Measurements from ENCODE around the gene CCDC126.
A peak's percentile ranks its signal among the peaks of the same experiment; 100 is the strongest.
"Not testable (repeated sequence)": the region's sequence is repeated elsewhere in the genome, so short reads cannot be mapped to it uniquely, and the experiment has no call there.

Gene CCDC126

GRCh38 chr7:23597094-23598091 lies at the start of gene CCDC126:
CCDC126 (plus strand) TSS chr7:23597382; CDS start chr7:23611316, 13,934 bp downstream.
- FAIRE-seq: peak; percentile 95

GRCh38 chr7:23547662-23548061 lies 49.5 kb upstream of the CCDC126 start:
- no peak for FAIRE-seq

- peak; percentile 95 for FAIRE-seq
Measured at GRCh38 chr7:23558303-23558702, 38.9 kb upstream of the CCDC126 start.

- FAIRE-seq: peak; percentile 95
Measured at GRCh38 chr7:23570592-23571200, 26.5 kb upstream of the CCDC126 start.

GRCh38 chr7:23581975-23582374 lies 15.2 kb upstream of the CCDC126 start:
- FAIRE-seq: not testable (repeated sequence)

GRCh38 chr7:23585304-23585703 lies 11.9 kb upstream of the CCDC126 start:
- FAIRE-seq: not testable (repeated sequence)

GRCh38 chr7:23586159-23586558 lies 11.0 kb upstream of the CCDC126 start:
- no peak for FAIRE-seq

- peak; percentile 60 for FAIRE-seq
Measured at GRCh38 chr7:23590529-23590928, 6.7 kb upstream of the CCDC126 start.

GRCh38 chr7:23593706-23594105 lies 3.5 kb upstream of the CCDC126 start:
- FAIRE-seq: no peak

GRCh38 chr7:23594879-23595604 lies 2.1 kb upstream of the CCDC126 start:
- FAIRE-seq: no peak

GRCh38 chr7:23598296-23598695 lies 1.1 kb downstream of the CCDC126 start:
- no peak for FAIRE-seq

GRCh38 chr7:23600236-23600635 lies 3.1 kb downstream of the CCDC126 start:
- FAIRE-seq: no peak

- no peak for FAIRE-seq
Measured at GRCh38 chr7:23603632-23604295, 6.6 kb downstream of the CCDC126 start.

GRCh38 chr7:23604296-23604640 lies 7.1 kb downstream of the CCDC126 start:
- no peak for FAIRE-seq

- FAIRE-seq: no peak
Measured at GRCh38 chr7:23607130-23607529, 9.9 kb downstream of the CCDC126 start.

GRCh38 chr7:23607866-23608265 lies 10.7 kb downstream of the CCDC126 start:
- FAIRE-seq: no peak

- FAIRE-seq: no peak
Measured at GRCh38 chr7:23615331-23615730, 18.1 kb downstream of the CCDC126 start.

- FAIRE-seq: no peak
Measured at GRCh38 chr7:23616593-23616992, 19.4 kb downstream of the CCDC126 start.

GRCh38 chr7:23617482-23617881 lies 20.3 kb downstream of the CCDC126 start:
- no peak for FAIRE-seq

- no peak for FAIRE-seq
Measured at GRCh38 chr7:23618241-23618640, 21.1 kb downstream of the CCDC126 start.

GRCh38 chr7:23619141-23619540 lies 22.0 kb downstream of the CCDC126 start:
- no peak for FAIRE-seq

GRCh38 chr7:23622506-23622925 lies 25.3 kb downstream of the CCDC126 start:
- no peak for FAIRE-seq

GRCh38 chr7:23628370-23628769 lies 31.2 kb downstream of the CCDC126 start:
- FAIRE-seq: no peak
